HepG2 (cell line): ENCODE measurements around the gene BTG2. TPM values are rescaled to one million over a fixed set of nuclear protein-coding genes. Genes with fewer than 3 reads are reported as not detected.

ENCODE experiments used
- ATAC-seq: fragments of 200-7000 bp; cut with Tn5 transposase; 3 replicates; pipeline ENCODE4 v1.9.1; 2020; ENCODE audit warnings: mild to moderate bottlenecking, moderate library complexity
- BruUV-seq: library from RNA; stranded (reverse); fragments of 400-500 nt; replicated peaks from 2 replicates; lab custom pipeline; 2021; lab: Mats Ljungman, UMichigan
- CTCF ChIA-PET: fragments of 300-600 bp; formaldehyde crosslinking; extraction: SDS; loops from one replicate; lab custom pipeline; 2021; ENCODE audit warnings: low total read pairs, inconsistent platforms, low intra/inter-chr PET ratio; lab: Yijun Ruan, JAX
- POLR2A ChIA-PET: fragments of 350-600 bp; sonication (Branson Sonifier 250); formaldehyde crosslinking; loops from one replicate; lab custom pipeline; 2020; ENCODE audit warnings: antibody characterized with exemption, inconsistent platforms; lab: Yijun Ruan, JAX
- DNase-seq: peaks from one replicate; pipeline ENCODE4 v3.0.0-alpha.2; 2015; ENCODE audit warnings: low spot score
- FAIRE-seq: peaks from 3 replicates; lab custom pipeline; 2011; peaks lifted over from hg19 to GRCh38; lab: Jason Lieb, UNC
- H2AFZ ChIP-seq: one replicate; pipeline ENCODE4 v1.6.1; 2011; ENCODE audit warnings: low read length, inconsistent platforms
- H3K27ac ChIP-seq: fragments of 300-600 bp; 3 replicates; pipeline ENCODE4 v1.8.0; 2011; ENCODE audit warnings: mixed run types, mild to moderate bottlenecking, mixed read lengths, low read length, inconsistent platforms; ENCODE audit not compliant: insufficient read depth; ENCODE audit errors: extremely low read length
- H3K27me3 ChIP-seq, 2 experiments: fragments of 200-600 bp in 1 of 2; 2 replicates in 1 of 2; 3 replicates in 1 of 2; pipeline versions ENCODE4 v1.6.0 to v1.8.0; 2011; ENCODE audit warnings: low read length in 2 of 2, mild to moderate bottlenecking in 2 of 2, moderate library complexity in 2 of 2, inconsistent platforms in 1 of 2; ENCODE audit not compliant: insufficient read depth in 2 of 2, control insufficient read depth in 1 of 2
- H3K36me3 ChIP-seq, 2 experiments: fragments of 200-600 bp in 1 of 2; replicated peaks in 1 of 2; 2 replicates in 1 of 2; 3 replicates in 1 of 2; pipeline versions ENCODE4 v1.5.1 to v1.8.0; 2011; ENCODE audit warnings: low read length in 2 of 2, inconsistent platforms in 1 of 2; ENCODE audit not compliant: insufficient read depth in 2 of 2, control insufficient read depth in 1 of 2
- H3K4me1 ChIP-seq: 2 replicates; pipeline ENCODE4 v1.5.1; 2012; ENCODE audit warnings: low read length, inconsistent platforms; ENCODE audit not compliant: insufficient read depth
- H3K4me2 ChIP-seq: 2 replicates; pipeline ENCODE4 v1.6.0; 2011; ENCODE audit warnings: low read depth, low read length, inconsistent platforms
- H3K4me3 ChIP-seq, 3 experiments: fragments of 200-600 bp in 1 of 3; sonication (generic), shearing (Covaris generic) in 1 of 3; replicated peaks in 1 of 3; 2 replicates each; pipeline ENCODE4 v1.5.1; 2011 to 2016; ENCODE audit warnings: low read length in 3 of 3, inconsistent platforms in 2 of 3, low read depth in 2 of 3, mild to moderate bottlenecking in 2 of 3, control low read depth in 1 of 3, mixed read lengths in 1 of 3; ENCODE audit not compliant: insufficient read depth in 1 of 3
- H3K79me2 ChIP-seq: one replicate; pipeline ENCODE4 v1.6.1; 2011; ENCODE audit warnings: low read length, inconsistent platforms; ENCODE audit not compliant: insufficient read depth
- H3K9ac ChIP-seq: 2 replicates; pipeline ENCODE4 v1.6.0; 2011; ENCODE audit warnings: mild to moderate bottlenecking, low read depth, low read length, inconsistent platforms; ENCODE audit not compliant: insufficient read depth
- H3K9me3 ChIP-seq: 2 replicates; pipeline ENCODE4 v1.5.1; 2012; ENCODE audit warnings: mild to moderate bottlenecking, low read length
- H4K20me1 ChIP-seq: 2 replicates; pipeline ENCODE4 v1.6.0; 2011; ENCODE audit warnings: inconsistent platforms, mild to moderate bottlenecking, low read length, moderate library complexity; ENCODE audit not compliant: insufficient read depth
- ATF5 ChIP-seq: sonication (generic); formaldehyde crosslinking; IDR thresholded peaks from 2 replicates; pipeline ENCODE4 v1.4.0; 2020; ENCODE audit warnings: mild to moderate bottlenecking, low read depth, missing genetic modification reagents
- DMTF1 ChIP-seq: sonication (generic); formaldehyde crosslinking; IDR thresholded peaks from 2 replicates; pipeline ENCODE4 v1.4.0; 2020; ENCODE audit warnings: mild to moderate bottlenecking, missing genetic modification reagents
- FOXP1 ChIP-seq, 2 experiments: fragments of 450-650 bp in 1 of 2; IDR thresholded peaks; 2 replicates each; pipeline ENCODE4 v1.6.1; 2017 to 2018; ENCODE audit warnings: antibody characterized with exemption in 1 of 2
- NCOR1 ChIP-seq: fragments of 200-600 bp; sonication (generic); IDR thresholded peaks from 2 replicates; pipeline ENCODE4 v1.7.0; 2017; ENCODE audit warnings: antibody characterized with exemption, low read length, borderline replicate concordance
- PITX1 ChIP-seq: sonication (generic); formaldehyde crosslinking; IDR thresholded peaks from 2 replicates; pipeline ENCODE4 v1.5.1; 2020; ENCODE audit warnings: mild to moderate bottlenecking, missing genetic modification reagents
- ZFAT ChIP-seq: sonication (generic); formaldehyde crosslinking; conservative IDR thresholded peaks from 2 replicates; pipeline ENCODE4 v1.8.1; 2023; ENCODE audit warnings: missing genetic modification reagents, inconsistent platforms
- ZNF552 ChIP-seq: sonication (generic); formaldehyde crosslinking; IDR thresholded peaks from 2 replicates; pipeline ENCODE4 v1.9.0; 2022; ENCODE audit warnings: missing genetic modification reagents, mild to moderate bottlenecking, borderline replicate concordance
- ZNF678 ChIP-seq: sonication (generic); formaldehyde crosslinking; IDR thresholded peaks from 2 replicates; pipeline ENCODE4 v1.4.0; 2020; ENCODE audit warnings: mild to moderate bottlenecking, missing genetic modification reagents
- WGBS: methylation state at CpG from one replicate; pipeline ENCODE4 v1.1.6; 2017; ENCODE audit warnings: low lambda C conversion rate; 5-methylcytosine and 5-hydroxymethylcytosine counted together
- in situ Hi-C: cut with HindIII; loops from 2 replicates; pipeline ENCODE4 v1.10.0; 2017; ENCODE audit warnings: low pct_unique_long_range_greater_than_20kb; ENCODE audit not compliant: extremely low pct_ligation_motif_present
- intact Hi-C: fragments of 100-400 bp; cut with micrococcal nuclease; formaldehyde crosslinking; loops from one replicate; pipeline ENCODE4 v1.10.0; 2022; ENCODE audit not compliant: unreplicated experiment
- polyA plus RNA-seq, 8 experiments: library from polyadenylated mRNA; depleted of rRNA in 3 of 8; stranded (reverse) in 7 of 8; unstranded in 1 of 8; fragments of >200 nt; fragmentation: Illumina TruSeq in 4 of 8; extraction: Trizol in 4 of 8; gene quantifications; 2 replicates each; pipeline versions ENCODE4 v1.2.1 to v1.2.3, GENCODE V29; 2011 to 2016; ENCODE audit warnings: low read depth in 4 of 8, missing spikeins in 1 of 8, mixed read lengths in 1 of 8; ENCODE audit not compliant: insufficient read depth in 1 of 8
- total RNA-seq, 5 experiments: library from RNA; depleted of rRNA; stranded (reverse); fragments of >200 nt; fragmentation: Illumina TruSeq; extraction: Trizol; gene quantifications; 2 replicates each; pipeline ENCODE4 v1.2.3, GENCODE V29; 2016; ENCODE audit warnings: low read depth in 1 of 5

The BTG2 gene
- total and polyA plus RNA-seq, 2 of the 13 experiments (the other 11 are each of a cell fraction or from before 2014, with no cell fraction given) = 13.6 to 18.3 TPM

GRCh38 chr1:203300441-203301330 is 4.6 kb upstream of the BTG2 start:
- intact Hi-C loops = no loop called here
- no peak for FAIRE-seq
- H3K36me3 ChIP-seq = no peaks in the 10 kb centered on the region

More at GRCh38 chr1:203300441-203301330, 4.6 kb upstream of the BTG2 start:
- H3K4me2 ChIP-seq = no peak overlapping the region
- H3K27me3 ChIP-seq = peaks cover 0 to 38% of the 10 kb centered on the region in 2 experiments; a peak in 4 of 5 replicates
- H3K4me3 ChIP-seq = no peak overlapping the region
- CTCF ChIA-PET = no interaction called here
- TF ChIP-seq ATF5 (CRISPR knock-in tag) (no peak), FOXP1 (IDR thresholded peaks at IDR 0.05) (no peak), FOXP1 (CRISPR knock-in tag; IDR thresholded peaks at IDR 0.05) (no peak), DMTF1 (CRISPR knock-in tag) (no peak), ZNF552 (CRISPR knock-in tag) (no peak), NCOR1 (no peak), PITX1 (CRISPR knock-in tag) (no peak), ZNF678 (CRISPR knock-in tag) (no peak), ZFAT (CRISPR knock-in tag) (no peak)
- TF ChIP-seq, all 625 proteins: peak for 0
- in situ Hi-C loops = no loop called here
- BruUV-seq = no TSS peak
- POLR2A ChIA-PET = no interaction called here
- H4K20me1 ChIP-seq = no peaks in the 10 kb centered on the region
- DNase-seq (no peak), ATAC-seq (no peak)
- H3K9ac ChIP-seq = no peak overlapping the region
- H3K79me2 ChIP-seq = no peaks in the 10 kb centered on the region
- 18% methylated on average over 11 of the region's 11 CpGs for WGBS
- peaks cover 25% of the 10 kb centered on the region for H3K4me1 ChIP-seq
- H2AFZ ChIP-seq = no peak overlapping the region
- H3K27ac ChIP-seq = no peak overlapping the region
- no peaks in the 10 kb centered on the region for H3K9me3 ChIP-seq
